HUES48 (cell line): ENCODE measurements around the gene RAD51B.

Experiments
- H3K27ac ChIP-seq: one replicate; pipeline ENCODE4 v1.7.0; 2013; ENCODE audit warnings: low read depth, low read length, inconsistent platforms
- H3K27me3 ChIP-seq: 2 replicates; pipeline ENCODE4 v1.6.1; 2013; ENCODE audit warnings: mild to moderate bottlenecking, low read length; ENCODE audit not compliant: control insufficient read depth, insufficient read depth
- H3K36me3 ChIP-seq: 2 replicates; pipeline ENCODE4 v1.6.1; 2013; ENCODE audit warnings: low read length; ENCODE audit not compliant: control insufficient read depth, insufficient read depth
- H3K4me1 ChIP-seq: 2 replicates; pipeline ENCODE4 v1.6.1; 2013; ENCODE audit warnings: mild to moderate bottlenecking, low read length; ENCODE audit not compliant: control insufficient read depth, insufficient read depth
- H3K4me3 ChIP-seq: 2 replicates; pipeline ENCODE4 v1.5.1; 2013; ENCODE audit warnings: mild to moderate bottlenecking, low read depth, low read length
- H3K9ac ChIP-seq: 2 replicates; pipeline ENCODE4 v1.6.1; 2013; ENCODE audit warnings: mild to moderate bottlenecking, low read depth, low read length, moderate library complexity
- H3K9me3 ChIP-seq: 2 replicates; pipeline ENCODE4 v1.6.1; 2013; ENCODE audit warnings: low read length; ENCODE audit not compliant: control insufficient read depth, insufficient read depth

RAD51B gene

DNA sequence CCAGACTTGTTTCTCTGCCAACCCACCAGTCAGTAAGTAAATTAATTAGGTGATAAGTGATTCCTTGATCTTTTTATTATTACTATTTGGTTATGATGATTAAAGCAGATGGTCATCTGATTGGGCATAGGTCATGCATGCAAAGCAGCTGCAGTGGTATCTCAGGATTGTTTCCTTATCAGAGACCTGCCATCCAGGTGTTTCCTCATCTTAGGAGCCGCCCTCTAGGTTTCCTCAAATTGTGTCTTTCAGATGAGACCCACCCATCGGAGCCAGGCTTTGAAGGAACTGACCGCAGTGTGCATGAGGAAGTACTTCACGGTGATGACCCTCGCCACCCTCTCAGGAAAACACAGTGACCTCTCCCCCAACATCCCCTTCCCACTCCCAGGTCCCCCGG, 910.0 kb downstream of the RAD51B start:
- H3K4me1 ChIP-seq: peaks cover 15% of the 10 kb centered on the region
- no peaks in the 10 kb centered on the region for H3K27me3 ChIP-seq
- no peak overlapping the region for H3K4me3 ChIP-seq
- H3K36me3 ChIP-seq: no peaks in the 10 kb centered on the region
- no peaks in the 10 kb centered on the region for H3K9me3 ChIP-seq
- H3K9ac ChIP-seq: no peak overlapping the region
- H3K27ac ChIP-seq: no peak overlapping the region

DNA sequence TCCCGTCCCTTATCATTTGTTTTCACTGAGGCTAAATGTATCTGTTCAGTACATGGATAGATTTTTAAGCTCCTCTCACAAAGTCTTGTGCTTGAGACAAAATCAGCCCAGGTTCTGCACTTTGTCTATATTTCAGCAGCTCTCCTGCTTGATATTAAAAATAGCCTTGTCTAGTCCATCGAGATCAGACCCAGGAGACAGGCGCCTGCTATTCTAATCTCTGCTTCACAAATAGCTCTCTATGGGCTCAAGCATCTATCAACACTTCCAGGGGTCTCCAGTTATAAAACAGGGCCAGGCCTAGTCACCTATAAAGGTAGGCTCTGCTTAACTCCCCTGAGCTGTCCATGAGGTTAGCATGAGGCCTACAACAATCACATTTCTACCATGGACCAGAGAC, 910.8 kb downstream of the RAD51B start:
- Histone ChIP-seq H3K9me3 (no peaks in the 10 kb centered on the region), H3K9ac (no peak overlapping the region), H3K4me1 (peaks cover 15% of the 10 kb centered on the region), H3K4me3 (no peak overlapping the region), H3K27me3 (no peaks in the 10 kb centered on the region), H3K27ac (no peak overlapping the region), H3K36me3 (no peaks in the 10 kb centered on the region)

DNA sequence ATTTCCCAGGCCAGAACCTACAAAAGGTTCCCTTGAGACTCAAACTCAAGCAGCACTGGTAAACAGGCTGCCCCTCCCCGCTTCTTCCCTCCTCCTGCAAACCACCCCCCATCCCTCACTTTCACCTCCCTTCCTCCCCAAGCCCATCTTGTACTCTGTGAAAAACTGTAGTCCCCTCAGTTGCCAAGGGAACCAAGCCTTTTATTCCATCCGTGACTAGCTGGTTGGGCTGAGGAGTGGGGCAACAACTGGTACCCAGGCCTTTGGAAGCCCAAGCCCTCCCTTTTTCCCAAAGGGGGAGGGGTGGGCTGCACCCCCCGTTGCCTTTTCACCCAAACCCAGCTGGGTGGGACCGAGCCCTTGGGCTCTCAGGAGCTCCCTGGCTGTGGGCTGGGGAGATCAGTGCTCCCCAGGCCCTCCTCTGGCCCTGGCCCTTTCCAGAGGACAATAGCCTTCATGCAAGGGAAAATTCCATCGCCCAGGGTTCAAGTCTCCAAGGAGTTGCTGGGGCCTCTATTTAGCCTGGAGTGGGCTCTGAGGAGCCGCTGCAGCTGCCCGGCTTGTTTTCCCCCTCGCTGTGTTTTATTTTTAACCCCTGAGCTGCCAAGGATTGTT, 911.3 kb downstream of the RAD51B start:
- H3K9me3 ChIP-seq: no peaks in the 10 kb centered on the region
- H3K4me1 ChIP-seq: peaks cover 15% of the 10 kb centered on the region
- no peaks in the 10 kb centered on the region for H3K27me3 ChIP-seq
- peak overlapping the region; percentile 86 for H3K27ac ChIP-seq
- H3K4me3 ChIP-seq: peak overlapping the region; percentile 40; the same call in 1 of the 2 replicates
- H3K36me3 ChIP-seq: no peaks in the 10 kb centered on the region
- no peak overlapping the region for H3K9ac ChIP-seq

DNA sequence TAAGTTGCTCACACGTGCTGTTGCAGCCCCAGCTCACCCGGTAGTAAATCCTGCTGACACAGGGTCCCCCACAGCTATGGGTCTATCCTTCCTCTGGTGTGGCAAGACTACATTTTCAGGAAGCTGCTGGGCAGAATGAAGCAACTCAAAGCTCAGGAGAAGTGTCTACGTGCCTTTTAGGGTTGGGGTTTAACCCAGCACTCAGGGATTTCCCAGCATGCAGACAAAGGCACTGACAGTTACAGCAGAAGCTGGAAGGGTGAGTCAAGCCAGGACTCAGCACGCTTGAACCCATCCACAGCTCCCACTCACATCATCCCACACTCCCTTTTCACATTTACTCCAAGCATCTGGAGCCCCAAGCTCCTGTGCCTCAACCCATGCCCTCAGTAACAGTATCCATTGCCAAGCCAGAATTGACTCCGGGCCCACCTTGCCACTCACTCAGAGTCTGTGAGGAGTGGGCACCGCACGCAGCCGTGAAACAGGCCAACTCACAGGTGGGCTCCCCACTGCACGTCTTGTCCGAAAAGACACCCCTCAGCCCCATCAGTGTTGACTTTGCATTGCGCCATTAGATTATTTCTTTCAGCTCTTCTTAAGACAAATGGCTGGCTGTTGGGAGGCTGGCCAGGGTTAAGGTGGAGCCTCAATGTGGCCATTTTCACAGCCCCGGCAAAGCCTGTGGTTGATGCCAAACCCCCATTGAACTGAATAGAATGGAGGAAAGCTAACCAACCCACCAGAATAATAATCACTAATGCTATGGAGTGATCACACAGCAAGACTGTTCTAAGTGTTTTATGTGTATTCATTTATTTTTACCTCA, 913.7 kb downstream of the RAD51B start:
- Histone ChIP-seq H3K9ac (no peak overlapping the region), H3K36me3 (no peaks in the 10 kb centered on the region)

DNA sequence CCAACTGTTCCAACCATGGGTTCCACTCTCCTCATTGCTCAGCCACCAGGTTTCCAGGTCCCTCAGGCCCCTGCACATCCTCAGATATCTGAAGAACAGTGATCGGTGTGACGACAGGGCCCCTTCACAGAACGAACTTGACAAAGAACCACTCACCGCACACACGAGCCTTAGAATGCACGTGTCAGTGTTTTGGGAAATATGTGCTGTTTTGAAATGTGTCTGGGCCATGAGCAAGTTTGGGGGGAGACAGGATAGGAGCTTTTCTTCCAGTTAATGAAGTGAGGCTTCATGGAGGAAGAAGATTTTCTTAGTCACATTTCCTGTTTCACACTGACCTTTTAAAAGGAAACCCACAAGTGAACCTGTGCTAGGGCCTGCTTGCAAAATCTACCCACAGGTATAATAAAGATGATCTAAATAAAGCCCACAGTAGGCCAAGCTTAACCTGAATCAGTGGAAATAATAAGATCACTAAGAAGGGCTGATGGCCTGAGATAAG, 914.7 kb downstream of the RAD51B start:
- Histone ChIP-seq H3K27me3 (no peaks in the 10 kb centered on the region), H3K9me3 (no peaks in the 10 kb centered on the region), H3K4me1 (peaks cover 22% of the 10 kb centered on the region), H3K9ac (no peak overlapping the region), H3K4me3 (no peak overlapping the region), H3K27ac (no peak overlapping the region), H3K36me3 (no peaks in the 10 kb centered on the region)

More for the DNA sequence above, 913.7 kb downstream of the RAD51B start:
- H3K27me3 ChIP-seq: no peaks in the 10 kb centered on the region
- no peaks in the 10 kb centered on the region for H3K9me3 ChIP-seq
- H3K4me3 ChIP-seq: no peak overlapping the region
- H3K4me1 ChIP-seq: peaks cover 22% of the 10 kb centered on the region
- H3K27ac ChIP-seq: no peak overlapping the region

DNA sequence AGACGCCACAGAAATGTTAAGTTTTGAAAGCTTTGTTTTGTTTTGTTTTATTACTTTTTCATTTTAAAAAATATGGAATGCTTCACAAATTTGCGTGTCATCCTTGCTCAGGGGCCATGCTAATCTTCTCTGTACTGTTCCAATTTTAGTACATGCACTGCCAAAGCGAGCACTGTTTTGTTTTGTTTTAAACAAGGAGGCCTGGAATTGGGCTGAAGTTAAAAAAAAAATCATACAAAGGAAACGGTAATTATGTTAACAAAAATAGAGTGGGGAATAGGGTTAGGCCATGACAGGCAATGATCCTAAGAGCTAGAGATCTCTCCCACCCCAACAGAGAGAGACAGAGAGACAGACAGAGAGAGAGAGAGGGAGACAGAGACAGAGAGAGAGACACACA, 916.3 kb downstream of the RAD51B start:
- Histone ChIP-seq H3K27me3 (no peaks in the 10 kb centered on the region), H3K4me1 (peaks cover 17% of the 10 kb centered on the region), H3K4me3 (no peak overlapping the region), H3K27ac (no peak overlapping the region), H3K36me3 (no peaks in the 10 kb centered on the region), H3K9me3 (no peaks in the 10 kb centered on the region), H3K9ac (no peak overlapping the region)

DNA sequence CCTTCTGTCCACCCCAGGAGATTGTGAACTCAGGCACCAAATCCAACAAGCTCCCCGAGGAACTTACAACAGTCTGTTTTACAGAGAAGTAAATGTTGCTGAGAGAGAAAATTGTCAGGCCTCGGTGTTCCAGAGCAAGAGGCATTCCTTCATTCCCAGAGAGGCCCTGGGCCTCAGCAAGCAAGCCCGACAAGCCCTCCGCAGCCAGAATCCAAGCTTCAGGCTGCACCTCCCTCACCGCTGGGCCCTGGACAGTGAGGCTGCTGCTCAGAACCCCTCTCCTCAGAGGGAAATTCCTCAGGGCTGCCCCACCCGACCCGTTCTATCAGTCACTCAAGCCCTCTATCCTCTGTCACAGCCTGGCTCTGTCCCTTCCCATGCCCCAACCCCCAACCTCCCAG, 916.9 kb downstream of the RAD51B start:
- Histone ChIP-seq H3K9me3 (no peaks in the 10 kb centered on the region), H3K4me3 (no peak overlapping the region), H3K27me3 (no peaks in the 10 kb centered on the region), H3K27ac (no peak overlapping the region), H3K9ac (no peak overlapping the region), H3K36me3 (no peaks in the 10 kb centered on the region), H3K4me1 (peaks cover 11% of the 10 kb centered on the region)

DNA sequence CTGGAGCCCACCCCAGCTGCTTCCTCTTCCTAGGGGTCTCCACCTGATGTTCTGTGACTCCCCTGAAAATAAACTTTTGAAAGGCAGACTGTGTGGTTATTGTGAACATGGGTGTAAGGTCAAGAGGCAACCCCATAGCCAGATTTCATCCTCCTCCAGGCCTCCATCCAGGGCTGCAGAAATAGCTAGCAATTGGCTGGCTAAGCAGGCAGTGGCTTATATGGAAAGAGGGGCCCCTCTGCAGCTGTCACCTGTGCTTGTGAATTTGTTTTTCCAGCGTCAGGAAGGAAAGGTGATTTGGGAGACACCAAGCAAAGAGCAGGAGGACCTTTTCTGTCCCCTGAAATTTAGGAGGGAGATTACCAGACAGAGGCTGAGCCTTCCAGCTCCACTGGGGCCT, 917.5 kb downstream of the RAD51B start:
- H3K9ac ChIP-seq: no peak overlapping the region
- no peaks in the 10 kb centered on the region for H3K27me3 ChIP-seq
- no peaks in the 10 kb centered on the region for H3K36me3 ChIP-seq
- no peak overlapping the region for H3K27ac ChIP-seq
- H3K4me3 ChIP-seq: no peak overlapping the region
- H3K4me1 ChIP-seq: peaks cover 7% of the 10 kb centered on the region; the same call in 1 of the 2 replicates
- H3K9me3 ChIP-seq: no peaks in the 10 kb centered on the region

DNA sequence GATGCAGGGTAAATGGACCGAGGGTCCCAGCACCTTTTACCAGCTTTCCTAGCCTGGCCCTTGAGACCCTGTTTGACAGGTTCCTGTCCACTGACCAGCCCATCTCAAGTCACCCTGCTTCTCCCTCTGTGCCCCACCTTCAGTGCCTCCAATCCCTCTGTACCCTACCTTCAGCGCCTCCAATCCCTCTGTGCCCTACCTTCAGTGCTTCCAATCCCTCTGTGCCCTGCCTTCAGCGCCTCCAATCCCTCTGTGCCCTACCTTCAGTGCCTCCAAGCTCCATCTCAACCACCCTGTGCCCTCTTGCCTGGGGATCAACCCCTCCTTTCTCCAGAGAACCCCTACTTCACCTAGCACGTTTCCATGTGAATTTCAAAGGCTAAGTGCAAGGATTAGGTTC, 919.0 kb downstream of the RAD51B start:
- no peak overlapping the region for H3K9ac ChIP-seq
- H3K36me3 ChIP-seq: no peaks in the 10 kb centered on the region
- no peak overlapping the region for H3K4me3 ChIP-seq
- no peaks in the 10 kb centered on the region for H3K27me3 ChIP-seq
- no peaks in the 10 kb centered on the region for H3K9me3 ChIP-seq
- H3K27ac ChIP-seq: no peak overlapping the region
- peaks cover 7% of the 10 kb centered on the region; the same call in 1 of the 2 replicates for H3K4me1 ChIP-seq

DNA sequence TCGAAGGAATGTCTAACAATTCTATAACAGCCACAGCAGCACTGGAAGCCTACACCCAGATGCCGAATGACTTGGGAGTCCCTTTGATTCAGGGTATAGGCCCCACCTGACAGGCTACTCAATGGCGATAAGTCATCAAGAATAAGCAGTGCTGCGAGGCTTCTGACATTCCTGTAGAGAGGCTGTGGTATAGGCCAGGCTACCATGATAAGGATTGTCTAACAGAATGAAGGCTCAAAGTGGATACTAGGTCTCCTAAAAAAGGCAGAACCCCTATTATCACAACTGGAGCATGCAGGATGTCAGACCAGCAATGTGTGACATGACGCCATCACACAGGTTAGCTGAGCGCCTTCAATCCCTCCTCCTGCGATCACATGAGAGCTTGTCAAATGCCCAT, 920.1 kb downstream of the RAD51B start:
- no peaks in the 10 kb centered on the region for H3K9me3 ChIP-seq
- no peak overlapping the region for H3K27ac ChIP-seq
- peaks cover 7% of the 10 kb centered on the region; the same call in 1 of the 2 replicates for H3K4me1 ChIP-seq
- H3K36me3 ChIP-seq: no peaks in the 10 kb centered on the region
- H3K4me3 ChIP-seq: no peak overlapping the region
- H3K27me3 ChIP-seq: no peaks in the 10 kb centered on the region
- no peak overlapping the region for H3K9ac ChIP-seq

DNA sequence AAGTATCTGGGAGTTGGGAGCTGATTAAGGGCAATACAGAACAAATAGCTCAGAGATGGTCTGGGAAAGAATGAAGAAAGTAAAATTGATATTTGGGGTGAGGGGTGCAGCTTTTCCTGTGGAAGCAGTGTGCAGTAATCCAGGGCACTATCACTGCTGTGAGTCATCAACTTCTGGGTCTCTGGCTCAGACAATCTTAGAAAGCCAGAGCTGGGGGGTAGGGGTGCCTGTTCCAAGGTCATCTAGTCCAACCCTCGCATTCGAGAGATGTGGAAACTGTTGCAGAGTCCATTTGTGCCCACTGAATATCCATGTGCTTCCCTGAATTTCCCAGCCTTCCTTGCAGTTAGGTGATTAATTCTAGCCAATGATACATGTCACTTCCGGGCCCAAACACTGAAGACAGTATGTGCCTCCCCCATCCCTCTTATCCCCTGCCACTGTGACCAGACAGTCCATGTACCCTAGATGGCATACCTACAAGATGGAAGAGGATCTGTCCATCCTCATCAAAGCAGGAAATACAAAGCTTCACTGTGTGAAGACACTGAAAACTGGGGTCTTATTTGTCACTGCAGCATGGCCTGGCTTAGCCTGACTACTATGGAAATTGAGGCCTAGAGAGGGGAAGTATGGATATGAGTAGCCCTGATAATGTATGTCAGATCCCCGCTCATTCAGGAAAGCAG, 921.4 kb downstream of the RAD51B start:
- H3K27ac ChIP-seq: no peak overlapping the region
- H3K9ac ChIP-seq: no peak overlapping the region
- H3K36me3 ChIP-seq: no peaks in the 10 kb centered on the region
- peaks cover 7% of the 10 kb centered on the region; the same call in 1 of the 2 replicates for H3K4me1 ChIP-seq
- H3K9me3 ChIP-seq: no peaks in the 10 kb centered on the region
- no peak overlapping the region for H3K4me3 ChIP-seq
- no peaks in the 10 kb centered on the region for H3K27me3 ChIP-seq
